GM10266 (cell line): ENCODE measurements around the gene CFAP20.

Source experiments
- DNase-seq: peaks from one replicate; pipeline ENCODE4 v3.0.0; 2012; ENCODE audit errors: extremely low spot score
- TF ChIP-seq, protein P1 (sequence below): IDR thresholded peaks from 2 replicates; pipeline ENCODE4 v1.5.1; 2012; ENCODE audit warnings: mild to moderate bottlenecking, low read depth; ENCODE audit not compliant: control insufficient read depth, insufficient read depth; ENCODE audit errors: missing control alignments

Gene CFAP20

DNA sequence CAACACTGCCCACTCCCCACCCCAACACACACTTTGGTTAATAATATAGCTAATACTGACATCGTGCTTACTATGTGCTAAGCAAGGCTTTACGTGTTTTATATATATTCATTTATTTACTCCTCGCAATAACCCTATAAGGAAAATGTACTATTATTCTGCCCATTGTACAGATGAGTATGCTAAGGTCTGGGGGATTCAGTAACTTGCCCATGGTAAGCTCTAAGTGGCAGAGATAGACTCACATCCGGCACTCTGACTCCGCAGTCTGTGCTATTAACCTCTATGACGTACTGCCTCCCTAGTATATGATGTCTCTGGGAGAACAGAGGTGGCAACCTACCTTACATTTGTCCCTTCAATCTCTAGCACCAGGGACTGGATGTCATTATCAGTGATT, 12.7 kb downstream of the CFAP20 start:
- TF ChIP-seq, protein P1, sequence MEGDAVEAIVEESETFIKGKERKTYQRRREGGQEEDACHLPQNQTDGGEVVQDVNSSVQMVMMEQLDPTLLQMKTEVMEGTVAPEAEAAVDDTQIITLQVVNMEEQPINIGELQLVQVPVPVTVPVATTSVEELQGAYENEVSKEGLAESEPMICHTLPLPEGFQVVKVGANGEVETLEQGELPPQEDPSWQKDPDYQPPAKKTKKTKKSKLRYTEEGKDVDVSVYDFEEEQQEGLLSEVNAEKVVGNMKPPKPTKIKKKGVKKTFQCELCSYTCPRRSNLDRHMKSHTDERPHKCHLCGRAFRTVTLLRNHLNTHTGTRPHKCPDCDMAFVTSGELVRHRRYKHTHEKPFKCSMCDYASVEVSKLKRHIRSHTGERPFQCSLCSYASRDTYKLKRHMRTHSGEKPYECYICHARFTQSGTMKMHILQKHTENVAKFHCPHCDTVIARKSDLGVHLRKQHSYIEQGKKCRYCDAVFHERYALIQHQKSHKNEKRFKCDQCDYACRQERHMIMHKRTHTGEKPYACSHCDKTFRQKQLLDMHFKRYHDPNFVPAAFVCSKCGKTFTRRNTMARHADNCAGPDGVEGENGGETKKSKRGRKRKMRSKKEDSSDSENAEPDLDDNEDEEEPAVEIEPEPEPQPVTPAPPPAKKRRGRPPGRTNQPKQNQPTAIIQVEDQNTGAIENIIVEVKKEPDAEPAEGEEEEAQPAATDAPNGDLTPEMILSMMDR: no peak
- DNase-seq: no peak

DNA sequence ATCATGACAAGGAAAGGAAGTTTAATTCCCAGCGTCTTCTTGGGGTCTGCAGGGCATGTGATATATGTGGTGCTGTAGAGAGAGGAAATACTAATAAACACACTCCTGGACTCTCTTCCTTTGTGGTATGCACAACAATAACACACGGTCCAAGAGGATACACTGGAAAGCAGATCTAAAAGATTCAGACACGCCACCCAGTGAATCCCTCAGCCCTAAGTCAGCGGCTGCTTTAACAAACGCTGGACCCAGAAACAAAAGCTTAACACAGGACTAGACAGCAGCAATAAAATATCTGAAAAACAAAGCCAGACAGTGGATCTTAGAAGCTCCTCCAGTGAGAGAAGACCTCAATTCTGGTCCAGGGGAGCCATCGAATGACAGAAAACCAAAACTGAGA, 13.1 kb downstream of the CFAP20 start:
- TF ChIP-seq, protein P1: no peak
- no peak for DNase-seq

- TF ChIP-seq, protein P1: no peak
- no peak for DNase-seq
Observed at GRCh38 chr16:58114827-58115825, 14.1 kb downstream of the CFAP20 start.

DNA sequence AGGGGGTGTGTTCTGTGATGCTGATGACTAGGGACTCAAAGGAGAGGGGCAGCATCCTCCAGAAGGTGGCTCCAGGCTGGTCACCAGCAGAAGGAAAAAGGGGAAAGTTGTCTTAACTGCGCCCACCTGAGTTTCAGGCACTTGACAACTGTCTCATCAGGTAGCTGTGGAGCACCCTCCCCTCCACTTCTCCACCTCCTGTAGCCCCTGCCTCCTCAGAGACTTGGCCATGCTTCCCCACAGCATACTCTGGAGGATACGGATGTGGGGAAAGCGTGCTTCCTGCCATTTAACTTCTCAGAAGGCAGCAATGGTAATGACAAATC, 17.9 kb downstream of the CFAP20 start:
- TF ChIP-seq, protein P1: no peak
- DNase-seq: no peak

GRCh38 chr16:58110571-58111301, 18.4 kb downstream of the CFAP20 start:
- TF ChIP-seq, protein P1: no peak
- no peak for DNase-seq

- TF ChIP-seq, protein P1: no peak
Observed at GRCh38 chr16:58109881-58110280, 19.3 kb downstream of the CFAP20 start.

GRCh38 chr16:58109330-58109729, 19.9 kb downstream of the CFAP20 start:
- no peak for DNase-seq
- TF ChIP-seq, protein P1: no peak

More at GRCh38 chr16:58109881-58110280, 19.3 kb downstream of the CFAP20 start:
- no peak for DNase-seq
